Activated CD8-positive, alpha-beta memory T cell treated with anti-CD3 and anti-CD28 coated beads, Interleukin-2, amount 10 ng/mL, durations not matched to agents 7 days and 5 days (primary cell): Measurements from ENCODE around the gene SQOR. TPM values are rescaled to one million over a fixed set of nuclear protein-coding genes. Genes with fewer than 3 reads are reported as not detected.

Experiments
- ATAC-seq: fragments of 150-1000 bp; cut with Tn5 transposase; one replicate; pipeline ENCODE4 v1.10.0; 2021; ENCODE audit warnings: moderate library complexity
- CTCF ChIA-PET: fragments of 350-600 bp; sonication (Branson Sonifier 250); formaldehyde crosslinking; loops from one replicate; lab custom pipeline; 2021; ENCODE audit warnings: antibody characterized with exemption; lab: Charles Lee
- DNase-seq: peaks from one replicate; pipeline ENCODE4 v3.0.0-alpha.2; 2020
- H3K27ac Mint-ChIP-seq: one replicate; pipeline ENCODE4 v1.8.0; 2021; ENCODE audit warnings: mild to moderate bottlenecking, mixed read lengths
- H3K27me3 Mint-ChIP-seq: one replicate; pipeline ENCODE4 v1.8.0; 2021; ENCODE audit warnings: mixed read lengths
- H3K36me3 Mint-ChIP-seq: one replicate; pipeline ENCODE4 v1.8.0; 2021; ENCODE audit warnings: mild to moderate bottlenecking, mixed read lengths
- H3K4me1 Mint-ChIP-seq: one replicate; pipeline ENCODE4 v1.8.0; 2021; ENCODE audit warnings: mixed read lengths
- H3K4me3 Mint-ChIP-seq: one replicate; pipeline ENCODE4 v1.8.0; 2021; ENCODE audit warnings: mild to moderate bottlenecking, moderate library complexity, mixed read lengths
- H3K9me3 Mint-ChIP-seq: one replicate; pipeline ENCODE4 v1.8.0; 2022; ENCODE audit warnings: low read depth, mixed read lengths
- total RNA-seq, 2 experiments: library from RNA; stranded (reverse); gene quantifications; one replicate each; pipeline ENCODE4 v1.2.3, GENCODE V29; 2021

The SQOR gene
- total RNA-seq, 2 experiments from 2014 or later, result 79.8 to 86.4 TPM

DNA sequence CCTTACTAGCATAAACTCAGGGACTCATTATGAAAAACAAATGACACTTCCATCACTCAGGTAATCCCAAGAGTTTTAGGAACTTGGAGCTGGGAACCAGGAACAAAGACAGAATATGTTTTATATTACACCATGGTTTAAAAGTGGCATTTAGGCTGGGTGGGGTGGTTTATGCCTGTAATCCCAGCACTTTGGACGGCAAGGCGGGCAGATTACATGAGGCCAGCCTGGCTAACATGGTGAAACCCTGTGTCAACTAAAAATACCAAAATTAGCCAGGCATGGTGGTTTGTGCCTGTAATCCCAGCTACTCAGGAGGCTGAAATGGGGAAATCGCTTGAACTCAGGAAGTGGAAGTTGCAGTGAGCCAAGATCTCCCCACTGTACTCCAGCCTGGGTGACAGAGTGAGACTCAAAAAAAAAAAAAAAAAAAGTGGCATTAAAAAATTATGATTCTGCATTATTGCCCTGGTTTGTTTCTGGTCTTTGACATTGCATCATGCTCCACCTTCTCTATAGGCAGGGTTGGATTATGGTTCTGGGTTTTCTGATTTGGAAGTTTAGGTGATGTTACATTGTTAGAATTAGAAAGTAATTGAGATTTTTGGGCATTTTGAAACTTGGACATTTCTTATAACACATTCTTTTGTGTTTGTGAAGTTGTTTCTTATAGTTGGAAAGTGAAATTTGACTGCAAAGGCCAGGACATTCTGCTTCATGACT is 19.0 kb downstream of the SQOR start:
- Mint-ChIP-seq H3K27me3 (no peaks in the 10 kb centered on the region), H3K4me1 (peaks cover 25% of the 10 kb centered on the region), H3K36me3 (peaks cover 22% of the 10 kb centered on the region), H3K27ac (no peak overlapping the region), H3K4me3 (no peak overlapping the region), H3K9me3 (no peaks in the 10 kb centered on the region)
- no peak for DNase-seq
- CTCF ChIA-PET, result interaction anchor here (1.0 kb wide), 1 partner anchor 14 kb away, joined by 3 read pairs; no protein-coding TSS in a partner anchor
- no peak for ATAC-seq

DNA sequence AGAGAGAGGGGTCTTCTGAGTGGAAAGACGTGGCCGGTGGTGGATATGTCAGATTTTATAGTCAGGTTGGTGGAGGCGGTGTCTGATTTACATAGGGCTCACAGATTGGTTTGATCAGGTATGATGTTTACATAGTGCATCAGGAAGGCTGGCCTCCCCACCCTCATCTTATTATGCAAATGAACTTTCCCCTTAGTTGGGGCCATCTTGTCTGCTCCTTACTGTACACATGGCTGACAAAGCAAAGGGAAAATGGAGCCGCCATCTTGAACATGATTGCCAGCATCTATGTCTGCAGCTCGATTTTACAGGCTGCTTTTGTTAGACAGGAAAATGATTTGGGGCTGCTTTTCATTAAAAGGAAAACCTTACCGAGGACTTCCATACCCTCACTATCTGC is 19.9 kb downstream of the SQOR start:
- peaks cover 19% of the 10 kb centered on the region for H3K4me1 Mint-ChIP-seq
- H3K4me3 Mint-ChIP-seq, result no peak overlapping the region
- CTCF ChIA-PET, result no interaction called here
- H3K9me3 Mint-ChIP-seq, result no peaks in the 10 kb centered on the region
- H3K27me3 Mint-ChIP-seq, result no peaks in the 10 kb centered on the region
- H3K36me3 Mint-ChIP-seq, result peaks cover 25% of the 10 kb centered on the region
- DNase-seq (no peak), ATAC-seq (no peak)
- H3K27ac Mint-ChIP-seq, result no peak overlapping the region

DNA sequence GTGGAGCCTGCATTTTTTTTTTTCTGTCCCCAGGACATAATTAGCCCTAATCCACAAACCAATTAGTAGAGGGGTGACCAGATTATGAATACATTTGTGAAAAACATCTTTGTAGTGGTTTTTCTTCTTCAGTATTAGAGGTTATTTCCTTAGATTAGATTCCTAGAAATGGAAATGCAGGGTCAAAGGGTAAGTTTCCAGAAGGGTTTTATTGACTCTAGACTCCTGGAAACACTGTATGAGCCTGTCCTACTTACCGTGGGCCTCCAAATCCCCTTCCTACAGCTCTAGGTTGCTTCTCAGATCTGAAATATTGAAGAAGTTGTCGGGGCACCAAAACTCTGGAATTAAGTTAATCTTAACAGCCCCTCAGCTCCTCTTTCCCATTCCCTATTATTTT is 22.4 kb downstream of the SQOR start:
- ATAC-seq, result no peak
- CTCF ChIA-PET, result no interaction called here
- Mint-ChIP-seq H3K9me3 (no peaks in the 10 kb centered on the region), H3K36me3 (peaks cover 25% of the 10 kb centered on the region), H3K27me3 (no peaks in the 10 kb centered on the region), H3K4me1 (peaks cover 10% of the 10 kb centered on the region), H3K27ac (no peak overlapping the region), H3K4me3 (no peak overlapping the region)
- DNase-seq, result no peak

GRCh38 chr15:45657764-45658545 is 23.1 kb downstream of the SQOR start:
- Mint-ChIP-seq H3K27ac (no peak overlapping the region), H3K9me3 (no peaks in the 10 kb centered on the region), H3K4me3 (no peak overlapping the region), H3K36me3 (peaks cover 28% of the 10 kb centered on the region), H3K4me1 (peaks cover 7% of the 10 kb centered on the region), H3K27me3 (no peaks in the 10 kb centered on the region)
- no peak for ATAC-seq
- no peak for DNase-seq
- CTCF ChIA-PET, result interaction anchor here (1.4 kb wide), 1 partner anchor 12 kb away, joined by 4 read pairs; no protein-coding TSS in a partner anchor

DNA sequence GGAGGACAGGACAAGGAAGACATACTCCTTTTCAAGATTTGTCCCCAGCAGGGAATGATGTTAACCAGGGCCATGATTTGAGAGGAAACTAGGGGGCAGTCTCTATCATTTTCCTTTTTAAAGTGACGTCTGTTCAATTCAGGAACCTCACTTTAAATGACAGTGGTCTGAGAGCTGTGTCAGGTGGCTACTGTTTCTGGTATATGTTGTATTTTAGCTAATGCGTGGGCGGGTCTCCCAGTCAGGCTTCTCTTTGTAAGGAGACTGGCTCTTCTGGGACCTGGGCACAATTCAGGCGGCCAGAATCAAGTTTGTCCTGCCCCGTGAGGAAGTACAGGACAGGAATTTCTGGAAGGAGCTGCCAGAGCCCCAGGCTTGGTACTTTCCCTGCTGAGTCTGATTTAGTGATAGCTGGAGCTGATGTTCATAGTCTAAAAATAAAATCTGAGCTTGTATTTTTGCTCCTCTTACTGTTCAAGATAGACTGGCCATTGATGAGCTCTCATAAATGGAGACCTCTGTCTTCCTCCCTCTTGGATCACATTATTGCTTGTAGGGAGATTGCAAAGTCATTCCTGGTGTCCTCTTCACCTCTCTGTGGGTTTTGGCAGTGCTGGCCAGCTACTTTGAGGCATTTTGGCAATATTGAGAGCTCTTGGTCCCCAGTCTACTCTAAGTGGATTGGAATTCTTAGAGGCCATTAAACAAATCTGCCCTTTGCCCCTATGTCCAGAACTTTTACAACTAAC is 25.6 kb downstream of the SQOR start:
- H3K4me3 Mint-ChIP-seq, result no peak overlapping the region
- H3K27me3 Mint-ChIP-seq, result no peaks in the 10 kb centered on the region
- peaks cover 12% of the 10 kb centered on the region for H3K4me1 Mint-ChIP-seq
- CTCF ChIA-PET, result interaction anchor here (1.3 kb wide), 1 partner anchor 201 kb away, joined by 3 read pairs; no protein-coding TSS in a partner anchor
- H3K9me3 Mint-ChIP-seq, result no peaks in the 10 kb centered on the region
- ATAC-seq, result no peak
- H3K36me3 Mint-ChIP-seq, result peaks cover 43% of the 10 kb centered on the region
- H3K27ac Mint-ChIP-seq, result no peak overlapping the region
- no peak for DNase-seq

GRCh38 chr15:45662375-45662774 is 27.5 kb downstream of the SQOR start:
- no peak for ATAC-seq

DNA sequence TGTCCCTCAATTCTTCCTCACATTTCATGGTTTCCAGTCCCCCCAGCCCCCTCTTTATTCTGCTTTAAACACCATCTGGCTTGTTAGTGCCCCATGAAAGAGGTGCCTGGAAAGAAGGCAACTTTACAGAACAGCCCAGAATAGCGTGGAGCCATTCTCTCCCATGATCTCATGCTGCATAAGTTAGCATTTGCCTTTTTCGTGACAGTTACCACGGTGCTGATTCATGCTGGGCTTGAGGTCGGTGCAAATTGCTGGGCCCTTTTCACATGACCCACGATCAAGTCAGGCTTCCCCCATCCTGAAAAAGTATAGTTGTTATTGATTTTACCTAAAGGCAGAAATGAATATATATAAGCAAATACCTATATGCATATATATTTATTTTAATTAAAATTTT is 29.6 kb downstream of the SQOR start:
- H3K36me3 Mint-ChIP-seq, result peaks cover 52% of the 10 kb centered on the region
- peak; percentile 51 for DNase-seq
- H3K4me1 Mint-ChIP-seq, result peaks cover 22% of the 10 kb centered on the region
- CTCF ChIA-PET, result no interaction called here
- no peak overlapping the region for H3K4me3 Mint-ChIP-seq
- no peaks in the 10 kb centered on the region for H3K27me3 Mint-ChIP-seq
- H3K27ac Mint-ChIP-seq, result peak overlapping the region; percentile 37
- ATAC-seq, result no peak
- H3K9me3 Mint-ChIP-seq, result no peaks in the 10 kb centered on the region

More at GRCh38 chr15:45662375-45662774, 27.5 kb downstream of the SQOR start:
- H3K9me3 Mint-ChIP-seq, result no peaks in the 10 kb centered on the region
- H3K4me3 Mint-ChIP-seq, result no peak overlapping the region
- peaks cover 48% of the 10 kb centered on the region for H3K36me3 Mint-ChIP-seq
- H3K4me1 Mint-ChIP-seq, result peaks cover 15% of the 10 kb centered on the region
- H3K27ac Mint-ChIP-seq, result no peak overlapping the region
- CTCF ChIA-PET, result no interaction called here
- DNase-seq, result no peak
- H3K27me3 Mint-ChIP-seq, result no peaks in the 10 kb centered on the region

- Mint-ChIP-seq H3K36me3 (peaks cover 48% of the 10 kb centered on the region), H3K4me1 (peaks cover 22% of the 10 kb centered on the region), H3K27ac (no peak overlapping the region), H3K4me3 (no peak overlapping the region), H3K27me3 (no peaks in the 10 kb centered on the region), H3K9me3 (no peaks in the 10 kb centered on the region)
- CTCF ChIA-PET, result interaction anchor here (1.1 kb wide), 1 partner anchor 40 kb away, joined by 3 read pairs; no protein-coding TSS in a partner anchor
- ATAC-seq, result no peak
- DNase-seq, result no peak
These were observed 30.4 kb downstream of the SQOR start for GRCh38 chr15:45665261-45665660.

- H3K36me3 Mint-ChIP-seq, result peaks cover 51% of the 10 kb centered on the region
- no peaks in the 10 kb centered on the region for H3K27me3 Mint-ChIP-seq
- ATAC-seq (no peak), DNase-seq (no peak)
- CTCF ChIA-PET, result interaction anchor here (1.1 kb wide), 1 partner anchor 39 kb away, joined by 3 read pairs; no protein-coding TSS in a partner anchor
- no peaks in the 10 kb centered on the region for H3K9me3 Mint-ChIP-seq
- no peak overlapping the region for H3K4me3 Mint-ChIP-seq
- H3K4me1 Mint-ChIP-seq, result peaks cover 22% of the 10 kb centered on the region
- H3K27ac Mint-ChIP-seq, result no peak overlapping the region
These were observed 31.5 kb downstream of the SQOR start for GRCh38 chr15:45666119-45666875.

GRCh38 chr15:45667002-45667401 is 32.2 kb downstream of the SQOR start:
- Mint-ChIP-seq H3K4me3 (no peak overlapping the region), H3K9me3 (no peaks in the 10 kb centered on the region), H3K27ac (no peak overlapping the region), H3K36me3 (peaks cover 46% of the 10 kb centered on the region), H3K27me3 (no peaks in the 10 kb centered on the region), H3K4me1 (peaks cover 22% of the 10 kb centered on the region)
- CTCF ChIA-PET, result interaction anchor here (1.0 kb wide), 1 partner anchor 13 kb away, joined by 3 read pairs; no protein-coding TSS in a partner anchor
- DNase-seq (no peak), ATAC-seq (no peak)

GRCh38 chr15:45668386-45668785 is 33.6 kb downstream of the SQOR start:
- DNase-seq (no peak), ATAC-seq (no peak)
- H3K36me3 Mint-ChIP-seq, result peaks cover 37% of the 10 kb centered on the region
- H3K9me3 Mint-ChIP-seq, result no peaks in the 10 kb centered on the region
- CTCF ChIA-PET, result no interaction called here
- peaks cover 22% of the 10 kb centered on the region for H3K4me1 Mint-ChIP-seq
- no peaks in the 10 kb centered on the region for H3K27me3 Mint-ChIP-seq
- no peak overlapping the region for H3K4me3 Mint-ChIP-seq
- H3K27ac Mint-ChIP-seq, result no peak overlapping the region

- DNase-seq (no peak), ATAC-seq (no peak)
- no peaks in the 10 kb centered on the region for H3K9me3 Mint-ChIP-seq
- no peak overlapping the region for H3K4me3 Mint-ChIP-seq
- H3K4me1 Mint-ChIP-seq, result peaks cover 14% of the 10 kb centered on the region
- H3K27me3 Mint-ChIP-seq, result no peaks in the 10 kb centered on the region
- H3K36me3 Mint-ChIP-seq, result peaks cover 30% of the 10 kb centered on the region
- no peak overlapping the region for H3K27ac Mint-ChIP-seq
- CTCF ChIA-PET, result no interaction called here
These were observed 34.6 kb downstream of the SQOR start for GRCh38 chr15:45669422-45669821.
